ENCODE measurements around the gene ZNF827.

DNA sequence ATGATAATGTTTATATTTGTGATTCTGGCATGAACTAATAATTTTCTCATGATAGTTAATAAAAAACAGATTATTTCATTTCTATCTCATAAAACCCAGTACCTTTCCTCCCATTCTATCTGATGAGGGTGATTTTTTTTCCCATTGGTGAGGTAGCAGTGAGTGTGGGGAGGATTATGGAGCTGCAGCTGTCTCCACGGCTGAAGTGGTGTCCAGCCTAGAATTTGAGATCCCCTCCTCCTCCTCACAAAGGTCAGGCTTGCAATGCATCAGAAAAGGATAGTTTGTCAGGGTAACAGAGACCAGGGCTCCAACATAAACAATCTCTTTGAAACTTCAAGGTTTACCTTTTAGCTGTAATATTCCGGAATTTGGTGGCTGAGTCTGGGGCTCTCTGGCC, 197.8 kb downstream of the ZNF827 start:
- TF ChIP-seq POLR2AphosphoS5 (IDR thresholded peaks at IDR 0.05; ENCODE audit: low read depth, low read length) = no peak
- no peak for TF ChIP-seq CEBPB (IDR thresholded peaks at IDR 0.05; ENCODE audit: low read depth, low read length)
- no peak for TF ChIP-seq CTCF (IDR thresholded peaks at IDR 0.05; ENCODE audit: control extremely low read depth in 1 of 3, insufficient read depth in 1 of 3, low read depth in 1 of 3, low read length in 3 of 3)
- TF ChIP-seq CBX5 (IDR thresholded peaks at IDR 0.05; ENCODE audit: low read depth, low read length) = no peak
- TF ChIP-seq POLR2A (IDR thresholded peaks at IDR 0.05; ENCODE audit: control extremely low read depth in 1 of 2, low read depth in 2 of 2, low read length in 2 of 2) = no peak
- TF ChIP-seq, protein P1, sequence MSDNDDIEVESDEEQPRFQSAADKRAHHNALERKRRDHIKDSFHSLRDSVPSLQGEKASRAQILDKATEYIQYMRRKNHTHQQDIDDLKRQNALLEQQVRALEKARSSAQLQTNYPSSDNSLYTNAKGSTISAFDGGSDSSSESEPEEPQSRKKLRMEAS (IDR thresholded peaks at IDR 0.05) = no peak
- TF ChIP-seq EZH2 (IDR thresholded peaks at IDR 0.05; ENCODE audit: low read depth, low read length, severe bottlenecking) = no peak
- no peak for TF ChIP-seq JUN (IDR thresholded peaks at IDR 0.05; ENCODE audit: low read depth, low read length)
- no peak for TF ChIP-seq KDM1A (IDR thresholded peaks at IDR 0.05; ENCODE audit: borderline replicate concordance, low read length)
- TF ChIP-seq, protein P2, sequence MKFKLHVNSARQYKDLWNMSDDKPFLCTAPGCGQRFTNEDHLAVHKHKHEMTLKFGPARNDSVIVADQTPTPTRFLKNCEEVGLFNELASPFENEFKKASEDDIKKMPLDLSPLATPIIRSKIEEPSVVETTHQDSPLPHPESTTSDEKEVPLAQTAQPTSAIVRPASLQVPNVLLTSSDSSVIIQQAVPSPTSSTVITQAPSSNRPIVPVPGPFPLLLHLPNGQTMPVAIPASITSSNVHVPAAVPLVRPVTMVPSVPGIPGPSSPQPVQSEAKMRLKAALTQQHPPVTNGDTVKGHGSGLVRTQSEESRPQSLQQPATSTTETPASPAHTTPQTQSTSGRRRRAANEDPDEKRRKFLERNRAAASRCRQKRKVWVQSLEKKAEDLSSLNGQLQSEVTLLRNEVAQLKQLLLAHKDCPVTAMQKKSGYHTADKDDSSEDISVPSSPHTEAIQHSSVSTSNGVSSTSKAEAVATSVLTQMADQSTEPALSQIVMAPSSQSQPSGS (IDR thresholded peaks at IDR 0.05; ENCODE audit: low read length) = no peak
- no peak for TF ChIP-seq EP300 (IDR thresholded peaks at IDR 0.05; ENCODE audit: borderline replicate concordance in 1 of 2, low read depth in 2 of 2, low read length in 2 of 2)

Data from H1 (cell line).